Measurements from ENCODE around the gene SLC30A1.
"Not testable (repeated sequence)": the region's sequence is repeated elsewhere in the genome, so short reads cannot be mapped to it uniquely, and the experiment has no call there.

The SLC30A1 gene

DNA sequence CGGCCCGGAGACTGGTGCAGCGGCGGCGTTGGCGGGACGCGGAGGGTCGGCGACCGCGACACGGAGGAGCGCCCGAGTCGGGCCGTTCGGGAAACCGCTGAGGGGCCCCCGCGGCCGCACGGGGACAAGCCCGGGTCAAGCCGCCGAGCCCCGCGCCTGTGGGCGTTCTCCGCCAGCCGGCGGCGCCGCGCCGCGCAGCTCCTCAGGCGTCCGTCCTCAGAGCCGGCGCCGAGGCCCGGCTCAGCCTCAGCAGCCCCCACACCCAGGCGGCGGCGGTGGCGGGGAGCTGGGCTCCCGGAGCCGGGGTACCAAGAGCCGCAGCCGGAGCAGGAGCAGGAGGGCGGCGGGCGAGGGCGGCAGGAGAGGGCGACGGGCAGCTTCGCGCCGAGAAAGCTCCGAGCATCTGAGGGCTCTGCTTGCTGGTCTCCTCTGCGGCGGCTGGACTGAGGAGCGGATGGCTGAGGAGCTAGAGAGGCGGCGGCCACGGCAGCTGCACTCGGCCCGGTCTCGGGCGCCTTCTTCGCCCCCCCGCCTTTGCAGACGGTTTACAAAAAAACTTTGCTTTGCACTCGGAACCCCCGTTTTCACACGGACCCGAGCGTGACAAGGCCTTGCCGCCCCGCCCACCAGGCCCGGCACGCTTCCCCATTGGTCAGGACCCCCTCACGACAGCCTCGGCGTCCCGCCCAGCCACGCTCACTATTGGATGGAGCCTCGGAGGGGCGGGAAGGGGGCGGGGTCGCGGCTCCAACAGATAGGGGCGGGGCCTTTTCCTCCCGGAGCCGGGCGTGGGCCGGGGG, at the start of gene SLC30A1:
SLC30A1 (minus strand) TSS at position 522 of the 800 bp plus-strand sequence. CDS start 549 bp downstream, outside the sequence.
- TF ChIP-seq CTCF (IDR thresholded peaks at IDR 0.05; ENCODE audit: low read depth, low read length): no peak
- peak within 1 kb of the TSS; percentile 94 to 97 for H3K4me3 ChIP-seq (replicated peaks in 1 of 2; ENCODE audit: low read depth in 2 of 2, low read length in 2 of 2)
- peak; percentile 99 for DNase-seq (ENCODE audit: low read depth in 2 of 2)

GRCh38 chr1:211628417-211628816, 49.5 kb upstream of the SLC30A1 start:
- no peak for DNase-seq (ENCODE audit: low read depth in 2 of 2)
- H3K4me3 ChIP-seq (replicated peaks in 1 of 2; ENCODE audit: low read depth in 2 of 2, low read length in 2 of 2): no peak overlapping the region
- no peak for TF ChIP-seq CTCF (IDR thresholded peaks at IDR 0.05; ENCODE audit: low read depth, low read length)

DNA sequence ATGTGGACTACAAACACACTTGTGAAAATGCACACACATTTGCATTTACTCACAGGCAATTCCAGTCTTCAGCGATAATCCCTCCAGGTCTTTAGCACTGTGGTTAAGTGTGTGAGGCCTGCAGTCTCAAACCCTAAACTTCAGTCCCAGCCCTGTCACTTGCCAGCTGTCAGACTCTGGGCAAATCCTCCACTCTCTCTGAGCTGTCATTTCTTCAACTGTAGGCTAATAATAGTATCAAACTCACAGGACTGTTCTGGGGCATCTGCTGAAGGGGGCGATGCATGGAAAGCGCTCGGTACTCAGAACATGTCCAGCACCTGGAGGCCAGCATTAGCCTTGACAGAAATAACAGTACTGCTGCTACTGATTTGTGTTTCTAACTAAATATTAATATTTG, 48.3 kb upstream of the SLC30A1 start:
- no peak for DNase-seq (ENCODE audit: low read depth in 2 of 2)
- TF ChIP-seq CTCF (IDR thresholded peaks at IDR 0.05; ENCODE audit: low read depth, low read length): no peak
- H3K4me3 ChIP-seq (replicated peaks in 1 of 2; ENCODE audit: low read depth in 2 of 2, low read length in 2 of 2): no peak overlapping the region

GRCh38 chr1:211625866-211626265, 46.9 kb upstream of the SLC30A1 start:
- not testable (repeated sequence) for H3K4me3 ChIP-seq (replicated peaks in 1 of 2; ENCODE audit: low read depth in 2 of 2, low read length in 2 of 2); DNase-seq (ENCODE audit: low read depth in 2 of 2)

DNA sequence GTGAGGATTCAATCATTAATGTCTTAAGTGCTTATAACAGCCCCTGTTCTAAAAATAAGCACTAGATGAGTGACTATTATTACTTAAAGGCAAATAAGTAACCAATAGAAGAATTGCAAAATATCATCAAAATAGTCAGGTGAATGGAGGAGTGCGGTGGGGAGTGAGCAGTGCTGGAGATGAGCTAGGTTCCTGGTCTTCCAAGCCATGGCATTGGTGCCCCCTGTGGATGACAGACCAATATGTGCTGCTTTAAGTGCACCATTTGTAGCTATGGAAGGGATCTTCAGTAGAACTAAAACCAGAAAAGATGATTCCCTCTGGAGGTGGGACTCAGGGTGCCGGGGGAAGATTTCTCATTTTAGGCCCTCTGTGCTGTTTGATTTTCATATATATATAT, 46.1 kb upstream of the SLC30A1 start:
- no peak overlapping the region for H3K4me3 ChIP-seq (replicated peaks in 1 of 2; ENCODE audit: low read depth in 2 of 2, low read length in 2 of 2)

GRCh38 chr1:211623515-211623914, 44.6 kb upstream of the SLC30A1 start:
- no peak for TF ChIP-seq CTCF (IDR thresholded peaks at IDR 0.05; ENCODE audit: low read depth, low read length)
- DNase-seq (ENCODE audit: low read depth in 2 of 2): no peak

More for the DNA sequence above, 46.1 kb upstream of the SLC30A1 start:
- TF ChIP-seq CTCF (IDR thresholded peaks at IDR 0.05; ENCODE audit: low read depth, low read length): peak; percentile 40
- peak; percentile 56 to 65 for DNase-seq (ENCODE audit: low read depth in 2 of 2)

GRCh38 chr1:211621447-211622198, 42.7 kb upstream of the SLC30A1 start:
- TF ChIP-seq CTCF (IDR thresholded peaks at IDR 0.05; ENCODE audit: low read depth, low read length): no peak
- DNase-seq (ENCODE audit: low read depth in 2 of 2): peak; percentile 35 to 59

More at GRCh38 chr1:211623515-211623914, 44.6 kb upstream of the SLC30A1 start:
- no peak overlapping the region for H3K4me3 ChIP-seq (replicated peaks in 1 of 2; ENCODE audit: low read depth in 2 of 2, low read length in 2 of 2)

More at GRCh38 chr1:211621447-211622198, 42.7 kb upstream of the SLC30A1 start:
- no peak overlapping the region for H3K4me3 ChIP-seq (replicated peaks in 1 of 2; ENCODE audit: low read depth in 2 of 2, low read length in 2 of 2)
